CD14-positive monocyte (primary cell): Measurements from ENCODE around the gene ZDHHC4. TPM values are rescaled to one million over a fixed set of nuclear protein-coding genes. Genes with fewer than 3 reads are reported as not detected.

Experiments
- DNase-seq, 3 donors: peaks; one replicate each; pipeline ENCODE4 v3.0.0-alpha.2; 2011 to 2022
- H2AFZ ChIP-seq: 2 replicates; pipeline ENCODE4 v1.6.0; 2012; ENCODE audit warnings: mild to moderate bottlenecking, low read depth, low read length, inconsistent platforms; ENCODE audit not compliant: insufficient read depth, poor library complexity, severe bottlenecking
- H3K27ac ChIP-seq, 2 donors: 1 replicate in 1 of 2; 2 replicates in 1 of 2; pipeline ENCODE4 v1.5.1; 2012 to 2013; ENCODE audit warnings: low read length in 2 of 2, control low read depth in 1 of 2, inconsistent platforms in 1 of 2, low read depth in 1 of 2, mild to moderate bottlenecking in 1 of 2
- H3K27me3 ChIP-seq, 2 donors: one replicate each; pipeline versions ENCODE4 v1.6.0 to v1.6.1; 2011 to 2013; ENCODE audit warnings: low read length in 2 of 2; ENCODE audit not compliant: control insufficient read depth in 2 of 2, insufficient read depth in 2 of 2
- H3K36me3 ChIP-seq, 2 donors: replicated peaks in 1 of 2; 1 replicate in 1 of 2; 2 replicates in 1 of 2; pipeline versions ENCODE4 v1.5.1 to v1.6.1; 2012 to 2013; ENCODE audit warnings: low read length in 2 of 2, control low read depth in 1 of 2, inconsistent platforms in 1 of 2, mild to moderate bottlenecking in 1 of 2; ENCODE audit not compliant: insufficient read depth in 2 of 2, control insufficient read depth in 1 of 2
- H3K4me1 ChIP-seq, 2 donors: 1 replicate in 1 of 2; 2 replicates in 1 of 2; pipeline versions ENCODE4 v1.5.1 to v1.6.1; 2012 to 2013; ENCODE audit warnings: low read length in 2 of 2, control low read depth in 1 of 2, inconsistent platforms in 1 of 2, mild to moderate bottlenecking in 1 of 2, moderate library complexity in 1 of 2; ENCODE audit not compliant: insufficient read depth in 2 of 2, control insufficient read depth in 1 of 2
- H3K4me2 ChIP-seq: replicated peaks from 2 replicates; pipeline ENCODE3; 2012; ENCODE audit warnings: low read length, moderate library complexity, mild to moderate bottlenecking; ENCODE audit not compliant: poor library complexity, severe bottlenecking; ENCODE audit errors: extremely low read depth
- H3K4me3 ChIP-seq, 3 experiments: fragments of 200-600 bp in 1 of 3; sonication (generic) in 1 of 3; replicated peaks in 1 of 3; 1 replicate in 2 of 3; 2 replicates in 1 of 3; pipeline ENCODE4 v1.5.1; 2011 to 2013; ENCODE audit warnings: low read length in 3 of 3, mild to moderate bottlenecking in 3 of 3, control low read depth in 2 of 3, low read depth in 2 of 3, inconsistent platforms in 1 of 3, moderate library complexity in 1 of 3
- H3K79me2 ChIP-seq: 2 replicates; pipeline ENCODE4 v1.6.0; 2012; ENCODE audit warnings: mild to moderate bottlenecking, control low read depth, inconsistent platforms, low read length, moderate library complexity; ENCODE audit not compliant: insufficient read depth
- H3K9ac ChIP-seq: 2 replicates; pipeline ENCODE4 v1.6.0; 2017; ENCODE audit warnings: low read length, mild to moderate bottlenecking; ENCODE audit not compliant: insufficient read depth, poor library complexity, severe bottlenecking
- H3K9me3 ChIP-seq, 2 donors: replicated peaks in 1 of 2; 1 replicate in 1 of 2; 2 replicates in 1 of 2; pipeline versions ENCODE4 v1.5.1 to v1.6.1; 2012 to 2013; ENCODE audit warnings: low read length in 2 of 2, control low read depth in 1 of 2; ENCODE audit not compliant: control insufficient read depth in 1 of 2, insufficient read depth in 1 of 2
- H4K20me1 ChIP-seq: 2 replicates; pipeline ENCODE4 v1.6.0; 2012; ENCODE audit warnings: mild to moderate bottlenecking, low read length, control low read depth, moderate library complexity; ENCODE audit not compliant: insufficient read depth
- H3K27ac Mint-ChIP-seq, 7 donors: one replicate each; pipeline ENCODE4 v1.8.0; 2020; ENCODE audit warnings: mild to moderate bottlenecking in 7 of 7, mixed read lengths in 7 of 7, moderate library complexity in 6 of 7, inconsistent platforms in 2 of 7
- H3K27me3 Mint-ChIP-seq, 3 donors: one replicate each; pipeline ENCODE4 v1.8.0; 2021 to 2022; ENCODE audit warnings: low read depth in 3 of 3, mild to moderate bottlenecking in 3 of 3, mixed read lengths in 3 of 3, moderate library complexity in 3 of 3, inconsistent platforms in 1 of 3
- H3K36me3 Mint-ChIP-seq, 2 donors: one replicate each; pipeline ENCODE4 v1.8.0; 2020; ENCODE audit warnings: mixed read lengths in 2 of 2, inconsistent platforms in 1 of 2, mild to moderate bottlenecking in 1 of 2
- H3K4me1 Mint-ChIP-seq: one replicate; pipeline ENCODE4 v1.8.0; 2020; ENCODE audit warnings: mild to moderate bottlenecking, mixed read lengths
- H3K4me3 Mint-ChIP-seq, 2 donors: one replicate each; pipeline ENCODE4 v1.8.0; 2020; ENCODE audit warnings: mild to moderate bottlenecking in 2 of 2, mixed read lengths in 2 of 2, moderate library complexity in 1 of 2
- H3K9me3 Mint-ChIP-seq, 7 donors: one replicate each; pipeline ENCODE4 v1.8.0; 2020 to 2022; ENCODE audit warnings: mixed read lengths in 7 of 7, mild to moderate bottlenecking in 6 of 7, moderate library complexity in 6 of 7, inconsistent platforms in 2 of 7
- CTCF ChIP-seq: fragments of 200-600 bp; IDR thresholded peaks from one replicate; pipeline ENCODE4 v1.8.0; 2022; ENCODE audit warnings: antibody characterized with exemption, mild to moderate bottlenecking
- WGBS: methylation state at CpG from one replicate; pipeline ENCODE4 v1.1.5; 2013; ENCODE audit warnings: missing lambda C conversion rate; ENCODE audit not compliant: insufficient coverage; 5-methylcytosine and 5-hydroxymethylcytosine counted together
- intact Hi-C, 2 donors: fragments of 100-400 bp; cut with micrococcal nuclease; formaldehyde crosslinking; loops; one replicate each; pipeline versions ENCODE4 v1.15.0 to v1.15.1; 2023
- polyA plus RNA-seq, 3 donors: library from polyadenylated mRNA; depleted of rRNA in 1 of 3; unstranded in 2 of 3; stranded (reverse) in 1 of 3; fragments of 300-500 nt in 2 of 3; fragments of >200 nt in 1 of 3; fragmentation: Illumina TruSeq in 2 of 3; gene quantifications; 1 replicate in 2 of 3; 2 replicates in 1 of 3; pipeline ENCODE4 v1.2.3, GENCODE V29; 2012 to 2021

ZDHHC4 gene
- polyA plus RNA-seq, 3 donors = 30.3 to 55.6 (median 52.9) TPM

GRCh38 chr7:6554848-6555247 lies 22.4 kb upstream of the ZDHHC4 start:
- Mint-ChIP-seq H3K4me3 (peak overlapping the region in 1 of 2 donors; percentile 49), H3K27me3 (peaks cover 3 to 5% (median 4%) of the 10 kb centered on the region in 3 donors), H3K27ac (no peak overlapping the region), H3K9me3 (peaks cover 0 to 2% (median 0%) of the 10 kb centered on the region in 7 donors), H3K4me1 (peaks cover 9% of the 10 kb centered on the region), H3K36me3 (no peaks in the 10 kb centered on the region)
- Histone ChIP-seq H3K36me3 (no peaks in the 10 kb centered on the region), H3K27me3 (no peaks in the 10 kb centered on the region), H3K9ac (no peak overlapping the region), H3K79me2 (no peaks in the 10 kb centered on the region), H3K27ac (no peak overlapping the region), H3K4me1 (peaks cover 0 to 4% of the 10 kb centered on the region in 2 donors), H4K20me1 (no peaks in the 10 kb centered on the region), H3K4me3 (no peak overlapping the region), H2AFZ (no peak overlapping the region), H3K9me3 (no peaks in the 10 kb centered on the region), H3K4me2 (no peak overlapping the region)
- intact Hi-C loops = no loop called here
- no peak for TF ChIP-seq CTCF
- no peak for DNase-seq
- 90% methylated on average over 4 of the region's 7 CpGs for WGBS

DNA sequence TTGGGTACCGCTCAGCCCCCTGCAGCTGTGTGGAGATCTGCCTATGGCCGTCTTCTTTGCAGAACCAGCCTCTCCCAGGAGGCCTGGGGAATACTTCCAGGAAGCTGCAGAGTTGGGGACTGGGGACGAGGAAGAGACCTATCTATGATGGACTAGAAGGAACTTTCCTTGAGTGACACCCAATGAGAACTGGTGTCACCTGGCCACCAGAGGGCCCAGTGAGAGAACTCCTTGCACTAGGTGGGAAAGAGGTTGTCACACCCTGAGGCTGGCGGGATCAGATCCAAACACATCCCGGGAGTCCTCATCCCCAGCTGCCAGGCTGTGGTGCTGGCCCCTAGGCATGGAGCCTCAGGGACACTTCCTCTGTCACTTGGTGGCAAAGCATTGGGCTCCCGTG lies 21.1 kb upstream of the ZDHHC4 start:
- Histone ChIP-seq H2AFZ (no peak overlapping the region), H3K9ac (no peak overlapping the region), H3K4me2 (no peak overlapping the region), H3K79me2 (no peaks in the 10 kb centered on the region), H3K4me1 (peaks cover 0 to 4% of the 10 kb centered on the region in 2 donors), H4K20me1 (no peaks in the 10 kb centered on the region), H3K27me3 (no peaks in the 10 kb centered on the region), H3K27ac (no peak overlapping the region), H3K4me3 (no peak overlapping the region), H3K36me3 (no peaks in the 10 kb centered on the region), H3K9me3 (no peaks in the 10 kb centered on the region)
- Mint-ChIP-seq H3K4me1 (peaks cover 9% of the 10 kb centered on the region), H3K9me3 (peaks cover 0 to 2% (median 0%) of the 10 kb centered on the region in 7 donors), H3K27ac (no peak overlapping the region), H3K4me3 (no peak overlapping the region), H3K36me3 (no peaks in the 10 kb centered on the region), H3K27me3 (peaks cover 3 to 8% (median 5%) of the 10 kb centered on the region in 3 donors)
- DNase-seq = no peak
- no peak for TF ChIP-seq CTCF
- intact Hi-C loops = no loop called here
- WGBS = 82% methylated on average over 6 of the region's 6 CpGs
